ENCODE results near the gene HMCN1.

Gene HMCN1

GRCh38 chr1:185843297-185843869 lies 109.2 kb downstream of the HMCN1 start:
- no peak for DNase-seq (ENCODE audit: low spot score)
- TF ChIP-seq, protein P1, sequence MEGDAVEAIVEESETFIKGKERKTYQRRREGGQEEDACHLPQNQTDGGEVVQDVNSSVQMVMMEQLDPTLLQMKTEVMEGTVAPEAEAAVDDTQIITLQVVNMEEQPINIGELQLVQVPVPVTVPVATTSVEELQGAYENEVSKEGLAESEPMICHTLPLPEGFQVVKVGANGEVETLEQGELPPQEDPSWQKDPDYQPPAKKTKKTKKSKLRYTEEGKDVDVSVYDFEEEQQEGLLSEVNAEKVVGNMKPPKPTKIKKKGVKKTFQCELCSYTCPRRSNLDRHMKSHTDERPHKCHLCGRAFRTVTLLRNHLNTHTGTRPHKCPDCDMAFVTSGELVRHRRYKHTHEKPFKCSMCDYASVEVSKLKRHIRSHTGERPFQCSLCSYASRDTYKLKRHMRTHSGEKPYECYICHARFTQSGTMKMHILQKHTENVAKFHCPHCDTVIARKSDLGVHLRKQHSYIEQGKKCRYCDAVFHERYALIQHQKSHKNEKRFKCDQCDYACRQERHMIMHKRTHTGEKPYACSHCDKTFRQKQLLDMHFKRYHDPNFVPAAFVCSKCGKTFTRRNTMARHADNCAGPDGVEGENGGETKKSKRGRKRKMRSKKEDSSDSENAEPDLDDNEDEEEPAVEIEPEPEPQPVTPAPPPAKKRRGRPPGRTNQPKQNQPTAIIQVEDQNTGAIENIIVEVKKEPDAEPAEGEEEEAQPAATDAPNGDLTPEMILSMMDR (IDR thresholded peaks at IDR 0.05; ENCODE audit: extremely low read depth, insufficient read depth, missing control alignments): no peak
- in situ Hi-C loops (cut with MboI; ENCODE audit: low pct_unique_long_range_greater_than_20kb, low sequenced_read_pairs, unreplicated experiment): no loop called here

- TF ChIP-seq, protein P1 (IDR thresholded peaks at IDR 0.05; ENCODE audit: extremely low read depth, insufficient read depth, missing control alignments): no peak
- no peak for DNase-seq (ENCODE audit: low spot score)
- in situ Hi-C loops (cut with MboI; ENCODE audit: low pct_unique_long_range_greater_than_20kb, low sequenced_read_pairs, unreplicated experiment): no loop called here
Observed at GRCh38 chr1:185843986-185844385, 109.8 kb downstream of the HMCN1 start.

DNA sequence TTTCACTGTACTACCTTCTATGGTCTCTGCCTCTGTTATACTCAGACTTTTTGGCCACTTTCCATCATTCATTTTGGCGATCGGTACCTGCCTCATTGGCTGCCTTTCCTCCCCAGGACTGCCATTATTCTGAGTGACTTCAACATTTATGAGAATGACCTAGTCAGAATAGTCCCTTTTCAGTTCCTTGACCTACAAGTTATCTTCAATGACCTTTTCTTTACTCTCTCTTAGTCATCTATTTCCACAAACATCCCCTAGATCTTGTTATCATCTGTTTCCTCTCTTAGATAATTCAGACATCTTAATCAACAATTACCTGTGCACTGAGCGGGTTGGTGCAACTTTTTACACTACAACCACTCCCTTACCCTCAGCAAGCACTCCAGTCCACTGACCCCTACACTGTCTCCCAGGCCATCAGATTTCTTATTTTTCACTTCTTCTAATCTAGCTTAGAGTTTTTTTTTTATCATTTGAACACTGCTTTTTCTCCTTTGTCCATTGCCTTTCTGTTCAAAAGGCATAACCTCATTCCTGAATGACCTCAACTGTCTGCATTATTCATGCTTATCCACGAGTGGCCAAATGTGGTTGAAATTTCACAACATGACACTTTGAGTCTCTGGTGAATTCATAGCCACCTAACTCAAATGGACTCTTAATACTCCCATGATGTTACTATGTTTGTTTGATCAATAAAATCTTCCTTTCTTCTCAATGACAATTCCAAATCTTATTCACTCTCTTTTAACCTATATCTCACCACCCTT lies 112.7 kb downstream of the HMCN1 start:
- no peak for DNase-seq (ENCODE audit: low spot score)
- in situ Hi-C loops (cut with MboI; ENCODE audit: low pct_unique_long_range_greater_than_20kb, low sequenced_read_pairs, unreplicated experiment): no loop called here
- TF ChIP-seq, protein P1 (IDR thresholded peaks at IDR 0.05; ENCODE audit: extremely low read depth, insufficient read depth, missing control alignments): no peak

DNA sequence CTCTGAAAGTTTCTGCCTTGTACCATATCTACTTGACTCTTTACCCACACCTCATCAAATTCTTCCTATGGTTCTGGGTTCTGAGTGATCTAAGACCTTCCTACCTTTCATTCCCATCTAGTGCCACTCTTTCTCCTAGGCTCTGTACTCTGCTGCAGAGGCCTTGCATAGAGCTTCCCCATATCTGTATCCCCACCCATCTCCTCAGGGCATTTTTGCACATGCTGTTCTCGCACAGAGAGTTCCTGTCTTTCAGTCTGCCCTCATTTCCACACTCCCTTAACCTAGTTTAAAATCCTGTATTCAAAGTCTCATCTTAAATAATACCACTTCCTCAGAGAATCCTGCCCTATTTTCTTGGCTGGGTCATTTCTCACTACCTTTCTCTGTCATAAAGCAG lies 114.8 kb downstream of the HMCN1 start:
- no peak for DNase-seq (ENCODE audit: low spot score)
- TF ChIP-seq, protein P1 (IDR thresholded peaks at IDR 0.05; ENCODE audit: extremely low read depth, insufficient read depth, missing control alignments): no peak
- in situ Hi-C loops (cut with MboI; ENCODE audit: low pct_unique_long_range_greater_than_20kb, low sequenced_read_pairs, unreplicated experiment): no loop called here

DNA sequence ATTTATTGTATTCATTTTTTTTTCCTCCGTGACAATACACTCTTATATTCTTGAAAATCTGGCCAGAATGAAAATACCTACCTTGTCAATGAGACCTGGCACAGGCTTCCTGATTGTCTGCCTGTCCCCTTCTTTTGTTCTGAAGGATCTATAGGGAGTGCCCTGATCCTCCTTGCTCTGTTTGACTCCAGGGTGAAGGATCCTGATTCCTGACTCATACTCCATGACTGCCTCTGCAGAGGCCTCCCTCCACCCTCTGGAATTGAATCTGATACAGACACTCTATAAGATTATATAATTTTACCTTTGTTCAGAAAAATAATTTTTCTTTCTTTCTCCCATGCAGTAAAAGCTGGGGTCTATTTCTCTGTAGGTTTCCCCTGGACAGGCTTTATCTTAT lies 116.2 kb downstream of the HMCN1 start:
- TF ChIP-seq, protein P1 (IDR thresholded peaks at IDR 0.05; ENCODE audit: extremely low read depth, insufficient read depth, missing control alignments): no peak
- in situ Hi-C loops (cut with MboI; ENCODE audit: low pct_unique_long_range_greater_than_20kb, low sequenced_read_pairs, unreplicated experiment): no loop called here
- no peak for DNase-seq (ENCODE audit: low spot score)

DNA sequence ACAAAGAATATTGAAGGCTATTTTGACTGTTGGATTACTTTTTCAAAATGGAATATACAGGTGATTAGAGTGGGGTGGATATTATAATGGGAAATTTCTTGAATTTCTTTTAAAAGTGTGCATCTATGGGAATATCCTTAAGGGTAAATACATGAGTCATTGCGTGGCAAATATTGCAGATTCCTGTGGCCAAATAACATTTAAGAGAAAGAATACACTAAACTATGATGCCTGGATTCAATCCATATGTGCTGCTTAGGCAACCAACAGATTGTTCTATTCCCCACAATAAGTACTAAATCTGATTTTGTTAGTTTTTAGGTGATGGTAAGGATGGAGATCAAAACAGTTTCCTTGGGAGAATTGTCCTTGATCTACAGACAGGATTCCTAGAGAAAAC lies 119.5 kb downstream of the HMCN1 start:
- in situ Hi-C loops (cut with MboI; ENCODE audit: low pct_unique_long_range_greater_than_20kb, low sequenced_read_pairs, unreplicated experiment): no loop called here
- DNase-seq (ENCODE audit: low spot score): no peak
- TF ChIP-seq, protein P1 (IDR thresholded peaks at IDR 0.05; ENCODE audit: extremely low read depth, insufficient read depth, missing control alignments): no peak

Measured in GM13977 (cell line).